ENCODE results near the gene GLP1R.

- no peak for TF ChIP-seq ZSCAN30 (tag by site-specific recombination; IDR thresholded peaks at IDR 0.05)
- TF ChIP-seq ZNF280D (tag by site-specific recombination; IDR thresholded peaks at IDR 0.05): no peak
- TF ChIP-seq ZNF169 (tag by site-specific recombination; IDR thresholded peaks at IDR 0.05): no peak
- TF ChIP-seq ZSCAN18 (tag by site-specific recombination; IDR thresholded peaks at IDR 0.05): no peak
- TF ChIP-seq REST (tag by site-specific recombination; IDR thresholded peaks at IDR 0.05): no peak
- TF ChIP-seq ZEB2 (tag by site-specific recombination; IDR thresholded peaks at IDR 0.05): no peak
- no peak for TF ChIP-seq CTCF (tag by site-specific recombination; IDR thresholded peaks at IDR 0.05)
These were observed 53.7 kb downstream of the GLP1R start for GRCh38 chr6:39102071-39102820.

Measured in HEK293 (cell line).